SK-N-SH (cell line): ENCODE data around the gene C1orf141. TPM values are rescaled to one million over a fixed set of nuclear protein-coding genes. Genes with fewer than 3 reads are reported as not detected.

Source experiments
- CTCF ChIA-PET: fragments of 300-600, 350-600 bp; formaldehyde crosslinking; extraction: SDS; loops from one replicate; lab custom pipeline; 2021; lab: Yijun Ruan, JAX
- POLR2A ChIA-PET: fragments of 350-600 bp; sonication (Branson Sonifier 250); formaldehyde crosslinking; extraction: SDS; loops from one replicate; lab custom pipeline; 2020; ENCODE audit warnings: antibody characterized with exemption, inconsistent platforms; lab: Yijun Ruan, JAX
- DNase-seq: peaks from one replicate; pipeline ENCODE4 v3.0.0; 2012
- H2AFZ ChIP-seq: fragments of 200-600 bp; sonication (generic); 2 replicates; pipeline ENCODE4 v1.8.1; 2016; ENCODE audit warnings: antibody characterized with exemption, mild to moderate bottlenecking, low read depth
- H3F3A ChIP-seq: fragments of 200-600 bp; sonication (generic); replicated peaks from 2 replicates; pipeline ENCODE3; 2016; ENCODE audit warnings: antibody characterized with exemption, mild to moderate bottlenecking; ENCODE audit not compliant: insufficient read depth
- H3K27ac ChIP-seq, 2 experiments: fragments of 200-500 bp in 1 of 2; fragments of 200-600 bp in 1 of 2; sonication (Bioruptor generic) in 1 of 2; sonication (generic), shearing (Covaris generic) in 1 of 2; 2 replicates each; pipeline versions ENCODE4 v1.5.1 to v1.6.1; 2014 to 2016; ENCODE audit warnings: low read depth in 2 of 2, inconsistent platforms in 1 of 2, low read length in 1 of 2, mild to moderate bottlenecking in 1 of 2, mixed read lengths in 1 of 2
- H3K27me3 ChIP-seq: fragments of 200-600 bp; sonication (generic), shearing (Covaris generic); 2 replicates; pipeline ENCODE4 v1.6.1; 2016; ENCODE audit warnings: mixed run types; ENCODE audit not compliant: insufficient read depth
- H3K36me3 ChIP-seq, 2 experiments: fragments of 200-500 bp in 1 of 2; fragments of 200-600 bp in 1 of 2; sonication (Bioruptor generic) in 1 of 2; sonication (generic) in 1 of 2; replicated peaks in 1 of 2; 2 replicates each; pipeline versions ENCODE3 to v1.5.1; 2014 to 2016; ENCODE audit warnings: low read length in 1 of 2, mild to moderate bottlenecking in 1 of 2; ENCODE audit not compliant: insufficient read depth in 2 of 2, control insufficient read depth in 1 of 2
- H3K4me1 ChIP-seq, 2 experiments: fragments of 200-500 bp in 1 of 2; fragments of 200-600 bp in 1 of 2; sonication (Bioruptor generic) in 1 of 2; sonication (generic), shearing (Covaris generic) in 1 of 2; 2 replicates each; pipeline versions ENCODE4 v1.5.1 to v1.6.1; 2014 to 2016; ENCODE audit warnings: low read depth in 1 of 2, low read length in 1 of 2, mixed run types in 1 of 2; ENCODE audit not compliant: insufficient read depth in 2 of 2, control insufficient read depth in 1 of 2
- H3K4me2 ChIP-seq: fragments of 200-600 bp; sonication (generic), shearing (Covaris generic); 2 replicates; pipeline ENCODE4 v1.6.1; 2017; ENCODE audit warnings: mixed run types
- H3K4me3 ChIP-seq, 2 experiments: fragments of 200-500 bp in 1 of 2; fragments of 200-600 bp in 1 of 2; sonication (Bioruptor generic) in 1 of 2; sonication (generic), shearing (Covaris generic) in 1 of 2; 2 replicates each; pipeline versions ENCODE4 v1.5.1 to v1.8.1; 2014 to 2016; ENCODE audit warnings: low read depth in 2 of 2, inconsistent platforms in 1 of 2, low read length in 1 of 2, mild to moderate bottlenecking in 1 of 2, mixed read lengths in 1 of 2, moderate library complexity in 1 of 2
- H3K79me2 ChIP-seq: fragments of 200-600 bp; sonication (generic); 2 replicates; pipeline ENCODE4 v1.8.1; 2017; ENCODE audit warnings: mild to moderate bottlenecking; ENCODE audit not compliant: insufficient read depth
- H3K9ac ChIP-seq: fragments of 200-600 bp; sonication (generic); 2 replicates; pipeline ENCODE4 v1.6.1; 2017; ENCODE audit warnings: mixed run types
- H3K9me2 ChIP-seq: fragments of 200-600 bp; sonication (generic); 2 replicates; pipeline ENCODE4 v1.6.1; 2017; ENCODE audit warnings: mixed run types
- H3K9me3 ChIP-seq: fragments of 200-600 bp; sonication (generic); 2 replicates; pipeline ENCODE4 v1.6.1; 2017; ENCODE audit warnings: mixed run types, mild to moderate bottlenecking, moderate library complexity
- H4K20me1 ChIP-seq: fragments of 200-600 bp; sonication (generic); 2 replicates; pipeline ENCODE4 v1.6.1; 2017; ENCODE audit warnings: mild to moderate bottlenecking, mixed run types; ENCODE audit not compliant: insufficient read depth
- CHD2 ChIP-seq: fragments of 150-350 bp; IDR thresholded peaks from 2 replicates; pipeline ENCODE4 v1.6.1; 2018; ENCODE audit warnings: low read length; ENCODE audit not compliant: partially characterized antibody
- EP300 ChIP-seq, 2 experiments: IDR thresholded peaks; 2 replicates each; pipeline versions ENCODE4 v1.4.0 to v1.6.1; 2012; ENCODE audit warnings: borderline replicate concordance in 1 of 2, low read depth in 1 of 2, low read length in 1 of 2
- EZH2phosphoT487 ChIP-seq: fragments of 200-600 bp; sonication (generic); IDR thresholded peaks from 2 replicates; pipeline ENCODE4 v1.6.1; 2017; ENCODE audit warnings: low read depth, mixed run types, mild to moderate bottlenecking, antibody characterized with exemption, moderate library complexity, borderline replicate concordance
- FOSL2 ChIP-seq: IDR thresholded peaks from 2 replicates; pipeline ENCODE4 v1.4.0; 2012; ENCODE audit warnings: low read depth, mild to moderate bottlenecking, moderate library complexity, borderline replicate concordance
- FOXJ3 ChIP-seq: sonication (generic); formaldehyde crosslinking; IDR thresholded peaks from 2 replicates; pipeline ENCODE4 v1.5.1; 2020; ENCODE audit warnings: mild to moderate bottlenecking, missing genetic modification reagents
- GATA2 ChIP-seq: sonication (generic); formaldehyde crosslinking; IDR thresholded peaks from 2 replicates; pipeline ENCODE4 v1.5.0; 2020; ENCODE audit warnings: mild to moderate bottlenecking, missing genetic modification reagents
- MEF2A ChIP-seq: IDR thresholded peaks from 2 replicates; pipeline ENCODE4 v1.4.0; 2012; ENCODE audit warnings: low read depth, borderline replicate concordance
- POLR2AphosphoS5 ChIP-seq: IDR thresholded peaks from 2 replicates; pipeline ENCODE4 v1.6.1; 2012; ENCODE audit warnings: low read depth, low read length
- RCOR1 ChIP-seq: fragments of 150-350 bp; IDR thresholded peaks from 2 replicates; pipeline ENCODE4 v1.6.1; 2017; ENCODE audit warnings: antibody characterized with exemption, low read length
- RFX5 ChIP-seq: IDR thresholded peaks from 2 replicates; pipeline ENCODE4 v1.6.1; 2012; ENCODE audit warnings: mild to moderate bottlenecking, improper control_type of control experiment, low read length
- SMC3 ChIP-seq: IDR thresholded peaks from 2 replicates; pipeline ENCODE4 v1.6.1; 2012; ENCODE audit warnings: low read depth, low read length, improper control_type of control experiment
- TCF12 ChIP-seq: IDR thresholded peaks from 2 replicates; pipeline ENCODE4 v1.4.0; 2012
- YY1 ChIP-seq: IDR thresholded peaks from 2 replicates; pipeline ENCODE4 v1.4.0; 2012; ENCODE audit warnings: low read depth, mild to moderate bottlenecking
- WGBS: methylation state at CpG from one replicate; pipeline ENCODE4 v1.1.6; 2017; ENCODE audit warnings: low lambda C conversion rate; 5-methylcytosine and 5-hydroxymethylcytosine counted together
- polyA plus RNA-seq, 3 experiments: library from polyadenylated mRNA; depleted of rRNA; stranded (reverse); fragments of >200 nt; gene quantifications; 2 replicates each; pipeline ENCODE4 v1.2.3, GENCODE V29; 2012
- TF ChIP-seq, protein P1 (sequence below): IDR thresholded peaks from 2 replicates; pipeline ENCODE4 v1.4.0; 2012; ENCODE audit warnings: low read depth, borderline replicate concordance
- TF ChIP-seq, protein P2 (sequence below): fragments of 150-350 bp; IDR thresholded peaks from 2 replicates; pipeline ENCODE4 v1.6.1; 2017; ENCODE audit warnings: antibody characterized with exemption, low read length, low read depth, borderline replicate concordance
- TF ChIP-seq, protein P3 (sequence below): IDR thresholded peaks from 2 replicates; pipeline ENCODE4; 2012
- TF ChIP-seq, protein P4 (sequence below): IDR thresholded peaks from 2 replicates; pipeline ENCODE4 v1.4.0; 2012; ENCODE audit warnings: low read depth, borderline replicate concordance

Gene C1orf141
- polyA plus RNA-seq, 1 of the 3 experiments (the other 2 are of a cell fraction) = not detected

DNA sequence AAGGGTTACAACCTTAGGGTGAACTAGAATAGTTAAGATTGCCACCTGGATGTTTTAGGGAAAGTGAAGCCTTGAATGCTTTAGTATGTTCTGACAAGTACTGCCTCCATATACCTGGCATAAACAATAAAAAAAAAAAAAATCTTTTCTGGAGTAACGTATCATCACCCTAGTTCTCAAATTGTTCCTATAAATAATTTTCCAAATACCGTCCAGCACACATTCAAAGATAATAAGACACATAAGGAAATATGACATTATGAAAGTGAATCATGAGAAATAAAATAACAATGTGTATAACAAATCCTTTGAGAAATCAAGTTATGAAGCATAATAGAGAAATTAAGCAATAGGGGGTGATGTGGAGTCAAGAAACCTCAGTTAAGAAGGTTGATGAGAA lies 20.6 kb downstream of the C1orf141 start:
- CTCF ChIA-PET = interaction anchor here (0.8 to 1.1 kb wide), 2 partner anchors 12 to 35 kb away, joined by 3 to 5 read pairs; no protein-coding TSS in a partner anchor
- no peak overlapping the region for H3K9ac ChIP-seq
- H3F3A ChIP-seq = no peaks in the 10 kb centered on the region
- H3K79me2 ChIP-seq = no peaks in the 10 kb centered on the region
- H3K4me1 ChIP-seq = no peaks in the 10 kb centered on the region
- H3K27me3 ChIP-seq = no peaks in the 10 kb centered on the region
- H4K20me1 ChIP-seq = no peaks in the 10 kb centered on the region
- TF ChIP-seq TCF12 = no peak
- TF ChIP-seq, protein P1, sequence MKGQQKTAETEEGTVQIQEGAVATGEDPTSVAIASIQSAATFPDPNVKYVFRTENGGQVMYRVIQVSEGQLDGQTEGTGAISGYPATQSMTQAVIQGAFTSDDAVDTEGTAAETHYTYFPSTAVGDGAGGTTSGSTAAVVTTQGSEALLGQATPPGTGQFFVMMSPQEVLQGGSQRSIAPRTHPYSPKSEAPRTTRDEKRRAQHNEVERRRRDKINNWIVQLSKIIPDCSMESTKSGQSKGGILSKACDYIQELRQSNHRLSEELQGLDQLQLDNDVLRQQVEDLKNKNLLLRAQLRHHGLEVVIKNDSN = no peak
- TF ChIP-seq, all 33 proteins: peak for 0
- H3K9me2 ChIP-seq = no peaks in the 10 kb centered on the region
- H3K4me3 ChIP-seq = no peak overlapping the region
- H3K27ac ChIP-seq = no peak overlapping the region
- no peak overlapping the region for H2AFZ ChIP-seq
- H3K36me3 ChIP-seq = no peaks in the 10 kb centered on the region
- 64% methylated on average over 2 of the region's 2 CpGs for WGBS
- no peak overlapping the region for H3K4me2 ChIP-seq
- no peak for DNase-seq
- POLR2A ChIA-PET = no interaction called here
- no peaks in the 10 kb centered on the region for H3K9me3 ChIP-seq

DNA sequence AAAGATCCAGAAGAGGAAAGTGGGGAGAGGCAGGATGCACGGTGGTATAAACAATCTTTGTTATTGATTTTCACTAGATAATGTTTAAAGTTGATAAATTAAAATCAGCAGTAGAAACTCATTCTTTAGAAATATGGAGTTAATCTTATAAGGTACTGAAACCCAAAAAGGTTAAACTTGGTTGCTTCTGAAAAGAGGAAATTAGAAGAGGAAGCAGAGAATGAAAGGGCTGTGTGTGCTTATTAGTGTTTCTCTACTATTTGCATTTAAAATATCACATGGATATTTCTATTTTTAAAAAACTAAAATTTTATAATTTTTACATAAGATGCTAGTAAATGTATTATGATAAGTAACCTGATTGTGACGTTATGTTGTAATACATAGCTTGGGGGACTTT lies 24.4 kb downstream of the C1orf141 start:
- 18% methylated on average over 2 of the region's 2 CpGs for WGBS

More for the DNA sequence above, 24.4 kb downstream of the C1orf141 start:
- no peaks in the 10 kb centered on the region for H3K36me3 ChIP-seq
- H3K4me1 ChIP-seq = no peaks in the 10 kb centered on the region
- POLR2A ChIA-PET = no interaction called here
- no peaks in the 10 kb centered on the region for H3K9me3 ChIP-seq
- no peak overlapping the region for H3K4me2 ChIP-seq
- CTCF ChIA-PET = interaction anchor here (0.6 kb wide), 1 partner anchor 289 kb away, joined by 3 read pairs; no protein-coding TSS in a partner anchor
- H3F3A ChIP-seq = no peaks in the 10 kb centered on the region
- no peaks in the 10 kb centered on the region for H3K79me2 ChIP-seq
- no peak for DNase-seq
- TF ChIP-seq RCOR1 = no peak
- TF ChIP-seq MEF2A = no peak
- no peak for TF ChIP-seq FOSL2
- TF ChIP-seq, protein P2, sequence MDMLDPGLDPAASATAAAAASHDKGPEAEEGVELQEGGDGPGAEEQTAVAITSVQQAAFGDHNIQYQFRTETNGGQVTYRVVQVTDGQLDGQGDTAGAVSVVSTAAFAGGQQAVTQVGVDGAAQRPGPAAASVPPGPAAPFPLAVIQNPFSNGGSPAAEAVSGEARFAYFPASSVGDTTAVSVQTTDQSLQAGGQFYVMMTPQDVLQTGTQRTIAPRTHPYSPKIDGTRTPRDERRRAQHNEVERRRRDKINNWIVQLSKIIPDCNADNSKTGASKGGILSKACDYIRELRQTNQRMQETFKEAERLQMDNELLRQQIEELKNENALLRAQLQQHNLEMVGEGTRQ = no peak
- TF ChIP-seq, protein P3, sequence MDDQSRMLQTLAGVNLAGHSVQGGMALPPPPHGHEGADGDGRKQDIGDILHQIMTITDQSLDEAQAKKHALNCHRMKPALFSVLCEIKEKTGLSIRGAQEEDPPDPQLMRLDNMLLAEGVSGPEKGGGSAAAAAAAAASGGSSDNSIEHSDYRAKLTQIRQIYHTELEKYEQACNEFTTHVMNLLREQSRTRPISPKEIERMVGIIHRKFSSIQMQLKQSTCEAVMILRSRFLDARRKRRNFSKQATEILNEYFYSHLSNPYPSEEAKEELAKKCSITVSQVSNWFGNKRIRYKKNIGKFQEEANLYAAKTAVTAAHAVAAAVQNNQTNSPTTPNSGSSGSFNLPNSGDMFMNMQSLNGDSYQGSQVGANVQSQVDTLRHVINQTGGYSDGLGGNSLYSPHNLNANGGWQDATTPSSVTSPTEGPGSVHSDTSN = no peak
- TF ChIP-seq EP300 (IDR thresholded peaks at IDR 0.05; ENCODE audit: borderline replicate concordance in 1 of 2, low read depth in 1 of 2, low read length in 1 of 2) = no peak
- TF ChIP-seq POLR2AphosphoS5 = no peak
- TF ChIP-seq EZH2phosphoT487 = no peak
- no peak for TF ChIP-seq SMC3
- TF ChIP-seq RFX5 = no peak
- TF ChIP-seq, protein P4, sequence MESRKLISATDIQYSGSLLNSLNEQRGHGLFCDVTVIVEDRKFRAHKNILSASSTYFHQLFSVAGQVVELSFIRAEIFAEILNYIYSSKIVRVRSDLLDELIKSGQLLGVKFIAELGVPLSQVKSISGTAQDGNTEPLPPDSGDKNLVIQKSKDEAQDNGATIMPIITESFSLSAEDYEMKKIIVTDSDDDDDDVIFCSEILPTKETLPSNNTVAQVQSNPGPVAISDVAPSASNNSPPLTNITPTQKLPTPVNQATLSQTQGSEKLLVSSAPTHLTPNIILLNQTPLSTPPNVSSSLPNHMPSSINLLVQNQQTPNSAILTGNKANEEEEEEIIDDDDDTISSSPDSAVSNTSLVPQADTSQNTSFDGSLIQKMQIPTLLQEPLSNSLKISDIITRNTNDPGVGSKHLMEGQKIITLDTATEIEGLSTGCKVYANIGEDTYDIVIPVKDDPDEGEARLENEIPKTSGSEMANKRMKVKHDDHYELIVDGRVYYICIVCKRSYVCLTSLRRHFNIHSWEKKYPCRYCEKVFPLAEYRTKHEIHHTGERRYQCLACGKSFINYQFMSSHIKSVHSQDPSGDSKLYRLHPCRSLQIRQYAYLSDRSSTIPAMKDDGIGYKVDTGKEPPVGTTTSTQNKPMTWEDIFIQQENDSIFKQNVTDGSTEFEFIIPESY = no peak
- TF ChIP-seq YY1 = no peak
- no peak for TF ChIP-seq FOXJ3 (CRISPR knock-in tag)
- no peak for TF ChIP-seq GATA2 (CRISPR knock-in tag)
- TF ChIP-seq TCF12 = no peak
- no peak for TF ChIP-seq CHD2
- no peak overlapping the region for H3K4me3 ChIP-seq
- H2AFZ ChIP-seq = no peak overlapping the region
- H3K9ac ChIP-seq = no peak overlapping the region
- no peaks in the 10 kb centered on the region for H4K20me1 ChIP-seq
- no peak overlapping the region for H3K27ac ChIP-seq
- H3K27me3 ChIP-seq = no peaks in the 10 kb centered on the region
- no peaks in the 10 kb centered on the region for H3K9me2 ChIP-seq
